Right hindlimb (tissue), 1 donor: Measurements from ENCODE around the gene PDE11A.

ENCODE experiments used
- DNase-seq: peaks from one replicate; pipeline ENCODE4 v3.0.0-alpha.2; 2018

The PDE11A gene

GRCh38 chr2:177753682-177754491 lies 318.7 kb downstream of the PDE11A start:
- peak; percentile 89 for DNase-seq

DNA sequence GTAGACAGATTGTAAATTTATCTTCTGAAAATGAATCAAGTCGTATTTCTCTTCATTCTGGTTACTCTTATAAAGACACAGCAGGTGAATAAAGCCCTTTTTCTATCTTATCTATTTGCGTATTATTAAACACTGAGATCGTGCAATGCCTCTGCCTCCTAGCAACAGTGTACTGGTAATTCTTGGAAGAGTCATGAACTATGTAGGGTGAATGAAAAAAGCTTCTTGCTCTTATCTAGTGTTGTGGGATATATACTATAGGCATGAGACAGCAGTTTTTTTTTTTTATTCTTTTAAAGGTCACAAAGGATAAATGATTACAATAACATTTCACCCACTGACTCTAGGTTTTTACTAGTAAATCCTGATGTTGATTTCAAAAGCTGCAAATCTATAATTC lies 324.2 kb downstream of the PDE11A start:
- DNase-seq = no peak

GRCh38 chr2:177747384-177747783 lies 325.2 kb downstream of the PDE11A start:
- no peak for DNase-seq

DNA sequence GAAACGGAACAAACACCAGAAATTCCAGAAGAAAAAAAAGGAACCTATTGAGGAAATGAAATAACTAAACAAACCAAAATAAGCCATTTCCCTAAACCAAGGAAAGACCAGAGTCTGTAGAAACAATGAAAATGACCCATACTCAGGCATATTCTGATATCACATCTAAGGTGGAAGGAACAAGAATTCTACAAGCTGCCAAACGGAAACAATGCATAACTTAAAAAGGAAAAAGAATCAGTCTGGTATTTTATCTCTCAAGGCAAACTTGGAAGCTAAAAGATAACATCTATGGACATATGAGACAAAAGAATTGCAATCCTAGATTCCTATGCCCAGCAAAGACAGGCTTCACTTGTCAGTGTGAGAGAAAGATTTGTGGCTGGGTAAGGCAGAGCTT lies 326.2 kb downstream of the PDE11A start:
- no peak for DNase-seq

GRCh38 chr2:177745531-177745930 lies 327.0 kb downstream of the PDE11A start:
- peak; percentile 37 for DNase-seq

- DNase-seq = no peak
Measured at GRCh38 chr2:177742851-177743250, 329.7 kb downstream of the PDE11A start.

- no peak for DNase-seq
Measured at GRCh38 chr2:177741866-177742265, 330.7 kb downstream of the PDE11A start.

DNA sequence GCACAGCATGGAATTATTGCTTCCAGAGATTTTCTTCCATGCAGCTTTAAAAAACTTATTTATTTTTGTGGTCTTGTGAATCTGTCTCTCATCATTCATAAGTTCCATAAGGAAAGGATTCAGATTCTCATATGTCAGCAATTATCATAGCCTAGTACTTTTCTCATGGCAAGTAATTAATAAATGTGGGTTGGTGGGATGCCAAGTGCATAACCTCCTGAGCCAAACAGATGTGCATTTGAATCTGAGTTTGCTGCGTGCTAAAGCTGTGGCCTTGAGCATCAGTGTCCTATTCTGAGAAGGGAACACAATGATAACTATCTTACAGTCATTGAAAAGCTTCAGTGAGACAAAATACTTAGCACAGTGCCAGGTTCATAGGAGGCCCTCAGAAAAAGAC lies 331.9 kb downstream of the PDE11A start:
- peak; percentile 78 for DNase-seq

DNA sequence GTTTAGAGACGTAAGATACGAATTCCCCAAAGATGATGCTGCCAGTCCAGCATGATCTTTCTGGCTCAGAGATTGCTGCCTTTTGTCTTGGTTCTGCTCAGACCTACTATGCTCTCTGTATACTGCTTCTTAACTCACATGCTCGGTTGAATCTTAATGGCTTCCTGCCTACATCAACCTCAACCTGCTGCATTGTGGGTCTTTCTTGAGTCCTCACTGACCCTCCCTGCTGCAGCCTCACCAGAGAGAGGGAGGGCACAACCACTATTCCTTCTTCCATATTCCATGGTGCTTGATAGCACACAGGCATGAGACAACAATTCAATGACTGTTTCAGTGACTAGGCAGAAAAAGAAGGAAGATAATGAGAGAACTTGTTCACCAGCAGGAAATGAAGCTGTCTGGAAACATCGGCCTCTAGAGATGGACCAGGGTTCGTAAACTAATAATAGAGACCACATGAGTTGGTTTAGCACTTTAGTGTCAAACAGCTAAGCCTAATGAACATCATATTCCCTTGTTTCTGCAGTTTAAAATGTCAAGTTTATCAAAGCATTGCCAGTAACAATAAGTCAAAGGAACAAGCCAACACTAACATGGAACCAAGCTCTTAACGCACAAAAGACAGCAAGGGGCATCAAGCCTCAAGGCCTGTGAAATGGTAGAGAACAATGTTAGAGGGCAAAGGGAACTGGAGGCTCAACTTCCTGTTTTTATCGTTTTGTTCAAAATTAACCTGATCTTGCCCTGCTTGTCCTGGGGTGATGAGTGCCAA lies 333.9 kb downstream of the PDE11A start:
- DNase-seq = no peak

GRCh38 chr2:177735318-177735803 lies 337.2 kb downstream of the PDE11A start:
- no peak for DNase-seq

DNA sequence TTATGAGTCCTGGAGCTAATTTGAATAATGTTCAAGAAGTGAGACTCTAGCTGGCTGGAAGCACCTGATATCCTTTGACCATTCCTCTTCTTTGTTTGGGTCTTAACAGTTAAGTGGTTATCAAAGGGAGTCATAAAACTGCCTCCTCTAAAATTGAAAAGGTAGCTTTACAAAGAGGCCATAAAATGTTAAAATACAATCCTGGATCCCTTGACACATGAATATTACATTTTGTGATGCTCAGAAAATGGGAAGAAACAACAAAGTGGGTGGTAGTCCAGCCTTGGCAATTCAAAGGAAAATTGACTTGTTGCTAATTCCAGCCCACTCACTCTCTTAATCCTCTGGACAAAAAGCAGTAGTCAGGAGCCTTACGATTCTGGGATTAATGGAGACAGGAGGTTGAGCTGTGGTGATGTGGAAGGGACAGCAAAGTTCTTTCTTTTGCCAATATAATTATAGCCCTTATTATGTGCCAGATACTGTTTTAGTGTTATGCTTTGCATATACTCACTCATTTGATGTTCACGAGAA lies 339.2 kb downstream of the PDE11A start:
- no peak for DNase-seq

- DNase-seq = no peak
Measured at GRCh38 chr2:177731384-177731783, 341.2 kb downstream of the PDE11A start.

DNA sequence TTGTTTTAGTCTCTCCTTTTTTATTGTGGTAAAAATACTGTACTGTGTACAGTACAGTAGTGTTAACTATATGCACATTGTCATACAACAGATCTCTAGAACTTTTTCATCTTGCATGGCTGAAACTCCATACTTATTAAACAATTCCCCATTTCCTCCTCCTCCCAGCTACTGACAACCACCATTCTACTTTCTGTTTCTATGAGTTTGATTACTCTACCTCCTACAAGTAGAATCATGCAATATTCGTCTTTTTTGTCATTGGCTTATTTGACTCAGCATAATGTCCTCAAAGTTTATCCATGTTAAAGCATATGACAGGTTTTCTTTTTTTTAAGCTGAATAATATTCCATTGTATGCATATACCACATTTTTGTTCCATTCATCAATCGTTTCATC lies 341.8 kb downstream of the PDE11A start:
- DNase-seq = no peak

- DNase-seq = no peak
Measured at GRCh38 chr2:177730363-177730762, 342.2 kb downstream of the PDE11A start.

DNA sequence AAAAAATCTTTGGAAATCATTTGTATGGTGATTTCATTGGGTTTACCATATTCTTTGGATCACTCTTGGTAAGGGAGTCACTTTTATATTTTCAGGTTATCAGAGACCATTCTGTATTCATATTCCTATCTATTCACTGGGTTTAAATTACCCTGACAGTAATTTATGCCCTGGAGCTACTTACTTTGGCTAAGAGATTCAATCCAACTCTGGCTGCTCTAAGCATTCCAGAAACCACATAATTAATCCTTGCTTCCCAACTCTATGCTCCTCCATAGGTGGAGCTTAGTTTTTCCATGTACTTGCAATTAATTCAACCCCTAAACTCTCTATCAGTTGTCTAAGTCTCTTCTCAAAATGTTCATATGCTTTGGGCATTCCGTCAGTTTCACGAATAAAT lies 343.7 kb downstream of the PDE11A start:
- no peak for DNase-seq

DNA sequence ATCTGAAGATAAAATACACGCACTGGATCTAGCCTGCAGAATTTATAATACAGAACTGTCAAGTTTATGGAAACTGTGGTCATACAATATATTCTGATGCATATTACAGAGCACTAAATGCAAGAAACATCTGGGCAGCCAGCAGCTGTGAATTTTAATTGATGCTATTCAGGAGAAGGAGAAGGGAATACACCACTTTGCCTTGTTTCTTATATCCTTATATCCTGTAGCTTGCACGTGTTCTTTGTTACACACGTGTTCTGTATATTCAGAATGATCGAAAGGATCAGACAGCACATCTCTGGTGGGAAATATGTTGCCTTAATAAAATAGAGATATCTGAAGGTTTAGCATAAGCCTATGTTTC lies 344.2 kb downstream of the PDE11A start:
- DNase-seq = peak; percentile 65

DNA sequence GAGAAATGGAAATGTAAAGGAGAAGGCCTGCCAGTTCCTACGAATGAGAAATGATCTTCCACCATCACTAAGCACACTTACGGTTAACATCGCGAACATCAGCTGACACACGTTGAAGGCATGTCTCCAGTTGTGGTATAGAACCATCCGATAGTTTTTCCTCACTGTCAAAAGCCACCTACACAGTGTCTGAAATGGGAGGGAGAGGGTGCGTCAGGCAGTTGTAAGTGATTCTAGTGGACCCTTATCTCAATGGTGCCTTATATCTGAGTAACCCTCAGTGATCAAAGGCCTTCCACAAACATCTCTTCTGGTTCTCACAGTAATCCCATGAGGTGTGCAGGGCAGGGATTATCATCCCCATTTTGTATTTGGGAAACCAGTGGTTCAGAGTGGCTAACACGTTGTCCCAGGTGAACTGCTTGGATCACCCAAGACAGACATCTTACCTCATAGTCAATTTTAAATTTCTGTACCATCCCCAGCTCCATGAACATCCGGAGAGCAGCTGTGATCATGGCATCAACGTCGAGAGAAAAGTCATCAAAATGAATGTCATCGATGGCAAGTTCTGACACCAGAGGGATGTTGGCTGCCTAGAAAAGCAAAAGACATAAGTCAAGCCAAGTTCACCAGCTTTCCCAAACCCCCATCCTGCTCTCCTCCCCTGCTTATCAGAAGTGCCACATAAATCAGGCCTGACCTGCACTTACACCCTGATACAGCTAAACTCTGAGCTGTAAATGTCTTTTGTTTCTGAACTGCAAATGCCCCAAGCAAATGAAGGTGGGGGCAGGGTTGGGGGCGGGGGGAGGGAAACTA lies 344.8 kb downstream of the PDE11A start:
- no peak for DNase-seq

DNA sequence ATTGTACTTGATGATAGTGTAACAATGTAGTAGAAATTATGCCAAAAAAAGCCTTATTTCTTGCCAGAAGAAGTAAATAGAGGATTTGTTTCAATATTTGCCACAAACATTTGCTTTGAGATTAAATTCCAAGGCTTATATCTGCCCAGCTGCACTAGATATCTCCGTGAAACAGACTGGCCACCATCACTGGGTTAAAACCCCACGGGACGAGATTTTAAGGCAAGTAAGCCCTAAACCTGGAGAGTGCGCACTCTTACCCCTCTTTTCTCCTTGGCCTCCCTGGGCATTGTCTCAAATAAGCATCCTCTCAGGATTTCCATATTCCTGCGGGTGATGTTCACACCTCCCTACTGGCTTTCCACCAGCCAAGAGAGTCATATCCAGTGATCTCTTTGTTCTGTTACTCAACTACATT lies 345.6 kb downstream of the PDE11A start:
- peak; percentile 60 for DNase-seq

GRCh38 chr2:177724398-177725287 lies 347.9 kb downstream of the PDE11A start:
- DNase-seq = peak; percentile 75

DNA sequence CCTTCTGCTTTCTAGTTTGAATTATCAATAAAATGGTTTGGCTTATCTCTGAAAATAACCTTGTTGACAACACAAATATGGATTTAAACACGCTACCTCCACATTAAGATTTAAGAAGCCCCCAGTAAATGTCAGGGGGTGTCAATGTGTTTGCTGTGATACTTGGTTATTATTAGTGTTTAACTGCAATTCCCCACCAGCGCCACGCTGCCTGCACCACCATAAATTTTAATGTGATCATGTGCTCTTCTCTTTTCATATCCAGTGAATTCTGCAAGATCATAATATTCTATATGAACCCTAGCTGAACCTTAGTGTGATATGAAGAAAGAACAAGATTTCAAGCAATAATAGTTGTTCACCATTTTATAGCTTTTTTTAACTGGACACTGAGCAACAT lies 349.3 kb downstream of the PDE11A start:
- DNase-seq = no peak

GRCh38 chr2:177721818-177722567 lies 350.6 kb downstream of the PDE11A start:
- DNase-seq = no peak
